HFFc6 (cell line): ENCODE data around the gene AMT. TPM values are rescaled to one million over a fixed set of nuclear protein-coding genes. Genes with fewer than 3 reads are reported as not detected.

Experiments used
- DNase-seq: peaks from one replicate; pipeline ENCODE4 v3.0.0-alpha.2; 2018
- H3K27ac Mint-ChIP-seq: 2 replicates; pipeline ENCODE4 v1.8.0; 2020; ENCODE audit warnings: mild to moderate bottlenecking, mixed read lengths
- H3K27me3 Mint-ChIP-seq: 2 replicates; pipeline ENCODE4 v1.8.0; 2021; ENCODE audit warnings: mild to moderate bottlenecking, moderate library complexity, mixed read lengths; ENCODE audit not compliant: insufficient read depth
- H3K36me3 Mint-ChIP-seq: 2 replicates; pipeline ENCODE4 v1.8.0; 2021; ENCODE audit warnings: low read depth, mixed read lengths
- H3K4me1 Mint-ChIP-seq: 2 replicates; pipeline ENCODE4 v1.8.0; 2020; ENCODE audit warnings: low read depth, mixed read lengths
- H3K4me3 Mint-ChIP-seq: 2 replicates; pipeline ENCODE4 v1.8.0; 2020; ENCODE audit warnings: mild to moderate bottlenecking, moderate library complexity, mixed read lengths
- H3K9me3 Mint-ChIP-seq: 2 replicates; pipeline ENCODE4 v1.8.0; 2020; ENCODE audit warnings: mild to moderate bottlenecking, mixed read lengths
- CTCF ChIP-seq: fragments of 200-600 bp; sonication (generic); IDR thresholded peaks from 2 replicates; pipeline ENCODE4 v1.5.0; 2021; ENCODE audit warnings: antibody characterized with exemption, mild to moderate bottlenecking
- total RNA-seq, 6 experiments: library from RNA; stranded (reverse); fragmentation: NEBNext Ultra II Directional; extraction: Animal tissue kit (Norgen Biotek cat#: 25700); gene quantifications; 2 replicates in 1 of 6; 3 replicates in 5 of 6; pipeline ENCODE4 v1.2.3, GENCODE V29; 2021

Gene AMT
- total RNA-seq, 6 experiments from 2014 or later: 0.78 to 3.2 (median 1.2) TPM

DNA sequence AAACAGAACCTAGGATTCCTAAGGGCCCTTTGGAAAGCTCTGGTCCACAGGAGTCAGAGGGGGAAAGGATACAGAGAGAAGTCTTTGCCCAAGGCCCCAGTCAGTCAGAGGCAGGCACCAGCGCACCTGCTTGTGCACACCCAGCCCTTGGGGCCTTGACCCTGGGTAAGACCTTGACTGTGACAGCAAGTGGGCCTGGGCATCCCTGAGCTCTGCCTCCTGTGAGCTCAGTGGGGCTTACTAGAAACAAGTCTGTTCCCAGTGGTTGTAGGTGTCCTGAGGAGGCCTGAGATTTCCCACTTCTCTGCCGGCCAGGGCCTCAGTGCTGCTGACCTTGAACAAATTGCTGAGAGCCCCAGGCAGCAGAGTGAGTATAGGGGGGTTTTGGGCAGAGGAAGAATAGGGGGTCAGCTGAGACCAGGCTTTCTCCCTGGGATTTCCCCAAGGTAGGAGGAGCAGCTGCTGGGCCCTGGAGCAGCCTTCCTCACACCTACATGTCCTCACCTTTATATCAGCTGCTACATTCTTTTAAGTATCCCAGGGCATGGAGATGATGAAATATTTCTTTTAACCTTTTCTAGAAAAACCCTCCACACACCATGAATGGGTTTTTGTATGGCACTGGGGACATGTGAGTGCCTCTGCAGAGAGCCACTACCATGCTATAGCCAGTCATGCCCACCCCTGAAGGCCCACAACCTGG lies 38.1 kb upstream of the AMT start:
- no peak for DNase-seq
- no peaks in the 10 kb centered on the region for H3K9me3 Mint-ChIP-seq
- H3K4me1 Mint-ChIP-seq: peaks cover 42% of the 10 kb centered on the region
- H3K36me3 Mint-ChIP-seq: no peaks in the 10 kb centered on the region
- TF ChIP-seq CTCF: no peak
- H3K4me3 Mint-ChIP-seq: no peak overlapping the region
- peaks cover 3% of the 10 kb centered on the region; the same call in 1 of the 2 replicates for H3K27me3 Mint-ChIP-seq
- no peak overlapping the region for H3K27ac Mint-ChIP-seq

GRCh38 chr3:49456466-49456865 lies 34.2 kb upstream of the AMT start:
- no peak for TF ChIP-seq CTCF
- no peaks in the 10 kb centered on the region for H3K36me3 Mint-ChIP-seq
- H3K27me3 Mint-ChIP-seq: peaks cover 3% of the 10 kb centered on the region; the same call in 1 of the 2 replicates
- peak overlapping the region; percentile 67 for H3K27ac Mint-ChIP-seq
- H3K9me3 Mint-ChIP-seq: no peaks in the 10 kb centered on the region
- H3K4me1 Mint-ChIP-seq: peaks cover 31% of the 10 kb centered on the region
- H3K4me3 Mint-ChIP-seq: no peak overlapping the region
- peak; percentile 18 for DNase-seq

DNA sequence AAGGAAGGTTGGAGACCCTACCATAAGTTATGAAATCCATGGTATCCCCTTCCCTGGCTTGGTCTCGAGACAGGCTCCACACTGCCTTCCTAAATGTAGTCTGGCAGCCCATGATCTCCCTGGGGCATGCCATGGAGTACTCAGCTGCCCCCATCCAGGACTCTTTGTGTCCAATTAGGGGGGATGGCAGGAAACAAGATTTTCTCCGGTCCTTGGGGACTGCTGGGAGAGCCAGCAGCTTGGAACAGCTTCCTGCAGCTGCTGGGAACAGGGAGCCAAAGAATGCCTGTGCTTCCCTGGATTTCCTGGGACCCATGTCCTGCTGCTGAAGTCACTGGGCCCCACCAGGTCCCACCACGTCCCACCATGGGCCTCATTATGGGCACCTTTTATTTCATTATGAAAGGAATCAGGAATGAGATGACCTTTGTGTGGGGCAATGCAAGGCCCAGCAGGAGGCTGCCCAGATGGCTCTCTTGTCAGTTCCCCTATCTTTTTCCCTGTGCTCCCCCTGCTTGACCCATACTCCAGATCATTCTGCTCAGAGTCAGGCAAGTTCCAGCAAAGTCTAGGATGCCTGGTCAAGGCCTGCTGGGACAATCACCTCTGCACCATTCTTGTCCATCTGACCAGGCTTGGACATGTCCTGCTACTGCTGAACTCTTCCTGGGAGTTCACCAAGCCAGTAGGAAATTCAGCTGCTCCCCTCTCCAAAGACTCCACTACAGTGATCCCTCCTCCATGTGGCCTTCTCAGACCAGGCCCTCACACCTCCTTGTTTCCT lies 32.8 kb upstream of the AMT start:
- no peak for TF ChIP-seq CTCF
- H3K36me3 Mint-ChIP-seq: no peaks in the 10 kb centered on the region
- peak overlapping the region; percentile 36; the same call in 1 of the 2 replicates for H3K27ac Mint-ChIP-seq
- no peak overlapping the region for H3K4me3 Mint-ChIP-seq
- no peaks in the 10 kb centered on the region for H3K9me3 Mint-ChIP-seq
- no peak for DNase-seq
- peaks cover 24% of the 10 kb centered on the region for H3K4me1 Mint-ChIP-seq
- peaks cover 3% of the 10 kb centered on the region for H3K27me3 Mint-ChIP-seq

DNA sequence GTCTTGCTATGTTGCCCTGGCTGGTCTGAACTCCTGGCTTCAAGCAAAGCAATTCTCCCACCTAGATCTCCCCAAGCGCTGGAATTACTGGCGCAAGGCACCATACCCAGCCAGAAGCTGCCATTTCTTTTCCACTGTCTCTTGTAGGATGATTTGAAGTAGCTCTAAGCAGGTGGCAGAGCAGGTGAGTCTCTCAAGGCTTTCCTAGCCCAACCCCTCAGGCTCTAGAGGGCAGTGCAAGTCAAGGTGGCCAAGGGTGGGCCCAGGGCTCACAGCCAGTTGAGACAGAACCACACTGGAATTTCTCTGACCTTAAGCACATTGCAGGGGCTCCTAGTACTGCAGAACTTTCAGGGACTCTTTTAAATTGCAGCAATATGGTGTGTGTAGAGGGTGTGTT lies 32.2 kb upstream of the AMT start:
- Mint-ChIP-seq H3K4me3 (no peak overlapping the region), H3K4me1 (peaks cover 24% of the 10 kb centered on the region), H3K27ac (no peak overlapping the region), H3K36me3 (no peaks in the 10 kb centered on the region), H3K27me3 (peaks cover 3% of the 10 kb centered on the region; the same call in 1 of the 2 replicates), H3K9me3 (no peaks in the 10 kb centered on the region)
- peak; percentile 32; the same call in 1 of the 2 replicates for TF ChIP-seq CTCF
- DNase-seq: no peak

DNA sequence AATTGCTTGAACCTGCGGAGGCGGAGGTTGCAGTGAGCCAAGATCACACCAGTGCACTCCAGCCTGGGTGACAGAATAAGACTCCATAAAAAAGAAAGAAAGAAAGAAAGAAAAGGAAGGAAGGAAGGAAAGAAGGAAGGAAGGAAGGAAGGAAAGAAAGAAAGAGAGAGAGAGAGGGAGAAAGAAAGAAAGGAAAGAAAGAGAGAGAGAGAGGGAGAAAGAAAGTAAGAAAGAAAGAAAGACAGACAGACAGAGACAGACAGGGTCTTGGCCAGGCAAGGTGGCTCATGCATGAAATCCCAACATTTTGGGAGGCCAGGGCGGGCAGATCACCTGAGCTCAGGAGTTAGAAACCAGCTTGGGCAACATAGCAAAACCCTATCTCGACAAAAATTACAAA lies 31.3 kb upstream of the AMT start:
- DNase-seq: no peak
- Mint-ChIP-seq H3K27me3 (peaks cover 3% of the 10 kb centered on the region; the same call in 1 of the 2 replicates), H3K27ac (no peak overlapping the region), H3K4me3 (no peak overlapping the region), H3K9me3 (no peaks in the 10 kb centered on the region), H3K36me3 (no peaks in the 10 kb centered on the region), H3K4me1 (peaks cover 30% of the 10 kb centered on the region)
- no peak for TF ChIP-seq CTCF
